ENCODE measurements around the gene LAMA3. TPM values are rescaled to one million over a fixed set of nuclear protein-coding genes. Genes with fewer than 3 reads are reported as not detected.

The LAMA3 gene
- total and polyA plus RNA-seq, 2 donors (not counting 1 experiment from before 2014, with no cell fraction given) = 0.75 to 13.2 TPM

- Histone ChIP-seq H3K9me3 (ENCODE audit: control insufficient read depth, insufficient read depth, low read depth, low read length) (no peaks in the 10 kb centered on the region), H3K4me2 (ENCODE audit: extremely low read depth, insufficient read depth, low read length) (no peak overlapping the region), H3K4me3 (replicated peaks in 1 of 4; ENCODE audit: control extremely low read depth in 1 of 4, insufficient read depth in 1 of 4, low read depth in 3 of 4, low read length in 4 of 4) (no peak overlapping the region), H3K9ac (ENCODE audit: insufficient read depth, low read length) (no peak overlapping the region), H2AFZ (ENCODE audit: low read length) (no peak overlapping the region), H3K27me3 (ENCODE audit: control insufficient read depth, insufficient read depth, low read length) (no peaks in the 10 kb centered on the region), H3K79me2 (ENCODE audit: control insufficient read depth, insufficient read depth, low read length) (no peaks in the 10 kb centered on the region), H4K20me1 (ENCODE audit: control insufficient read depth, extremely low read depth, insufficient read depth, low read length) (no peaks in the 10 kb centered on the region), H3K27ac (ENCODE audit: insufficient read depth, low read length) (no peak overlapping the region), H3K4me1 (ENCODE audit: control insufficient read depth, extremely low read depth, insufficient read depth, low read length) (no peaks in the 10 kb centered on the region), H3K36me3 (ENCODE audit: control insufficient read depth, insufficient read depth, low read length) (no peaks in the 10 kb centered on the region)
- TF ChIP-seq CTCF (conservative IDR thresholded peaks at IDR 0.05 in 1 of 2, IDR thresholded peaks at IDR 0.05 in 1 of 2; ENCODE audit: low read depth in 1 of 2, low read length in 2 of 2) (no peak), EZH2 (IDR thresholded peaks at IDR 0.05; ENCODE audit: low read length, missing control alignments) (no peak)
- no peak for DNase-seq (ENCODE audit: low read depth in 2 of 2)
Measured at GRCh38 chr18:23816021-23816420, 126.8 kb downstream of the LAMA3 start.

GRCh38 chr18:23816740-23817139 lies 127.5 kb downstream of the LAMA3 start:
- Histone ChIP-seq H3K4me3 (replicated peaks in 1 of 4; ENCODE audit: control extremely low read depth in 1 of 4, insufficient read depth in 1 of 4, low read depth in 3 of 4, low read length in 4 of 4) (no peak overlapping the region), H3K4me2 (ENCODE audit: extremely low read depth, insufficient read depth, low read length) (no peak overlapping the region), H3K36me3 (ENCODE audit: control insufficient read depth, insufficient read depth, low read length) (no peaks in the 10 kb centered on the region), H4K20me1 (ENCODE audit: control insufficient read depth, extremely low read depth, insufficient read depth, low read length) (no peaks in the 10 kb centered on the region), H3K9me3 (ENCODE audit: control insufficient read depth, insufficient read depth, low read depth, low read length) (no peaks in the 10 kb centered on the region), H3K27ac (ENCODE audit: insufficient read depth, low read length) (no peak overlapping the region), H2AFZ (ENCODE audit: low read length) (no peak overlapping the region), H3K4me1 (ENCODE audit: control insufficient read depth, extremely low read depth, insufficient read depth, low read length) (no peaks in the 10 kb centered on the region), H3K27me3 (ENCODE audit: control insufficient read depth, insufficient read depth, low read length) (no peaks in the 10 kb centered on the region), H3K79me2 (ENCODE audit: control insufficient read depth, insufficient read depth, low read length) (no peaks in the 10 kb centered on the region), H3K9ac (ENCODE audit: insufficient read depth, low read length) (no peak overlapping the region)
- no peak for TF ChIP-seq CTCF (conservative IDR thresholded peaks at IDR 0.05 in 1 of 2, IDR thresholded peaks at IDR 0.05 in 1 of 2; ENCODE audit: low read depth in 1 of 2, low read length in 2 of 2)
- TF ChIP-seq EZH2 (IDR thresholded peaks at IDR 0.05; ENCODE audit: low read length, missing control alignments) = no peak
- DNase-seq (ENCODE audit: low read depth in 2 of 2) = no peak

GRCh38 chr18:23819001-23819400 lies 129.7 kb downstream of the LAMA3 start:
- H3K27ac ChIP-seq (ENCODE audit: insufficient read depth, low read length) = no peak overlapping the region
- no peak overlapping the region for H3K9ac ChIP-seq (ENCODE audit: insufficient read depth, low read length)
- H2AFZ ChIP-seq (ENCODE audit: low read length) = no peak overlapping the region
- H4K20me1 ChIP-seq (ENCODE audit: control insufficient read depth, extremely low read depth, insufficient read depth, low read length) = no peaks in the 10 kb centered on the region
- no peaks in the 10 kb centered on the region for H3K36me3 ChIP-seq (ENCODE audit: control insufficient read depth, insufficient read depth, low read length)
- H3K9me3 ChIP-seq (ENCODE audit: control insufficient read depth, insufficient read depth, low read depth, low read length) = no peaks in the 10 kb centered on the region
- no peak for DNase-seq (ENCODE audit: low read depth in 2 of 2)
- no peaks in the 10 kb centered on the region for H3K79me2 ChIP-seq (ENCODE audit: control insufficient read depth, insufficient read depth, low read length)
- H3K4me3 ChIP-seq (replicated peaks in 1 of 4; ENCODE audit: control extremely low read depth in 1 of 4, insufficient read depth in 1 of 4, low read depth in 3 of 4, low read length in 4 of 4) = no peak overlapping the region
- H3K4me1 ChIP-seq (ENCODE audit: control insufficient read depth, extremely low read depth, insufficient read depth, low read length) = no peaks in the 10 kb centered on the region
- H3K4me2 ChIP-seq (ENCODE audit: extremely low read depth, insufficient read depth, low read length) = no peak overlapping the region
- no peaks in the 10 kb centered on the region for H3K27me3 ChIP-seq (ENCODE audit: control insufficient read depth, insufficient read depth, low read length)
- TF ChIP-seq CTCF (conservative IDR thresholded peaks at IDR 0.05 in 1 of 2, IDR thresholded peaks at IDR 0.05 in 1 of 2; ENCODE audit: low read depth in 1 of 2, low read length in 2 of 2) (no peak), EZH2 (IDR thresholded peaks at IDR 0.05; ENCODE audit: low read length, missing control alignments) (no peak)
